Gastroesophageal sphincter (tissue), 4 donors: ENCODE measurements around the gene SLC35G6. TPM values are rescaled to one million over a fixed set of nuclear protein-coding genes. Genes with fewer than 3 reads are reported as not detected.
"Not testable (repeated sequence)": the region's sequence is repeated elsewhere in the genome, so short reads cannot be mapped to it uniquely, and the experiment has no call there.

ENCODE experiments used
- ATAC-seq: fragments of 150-250 bp; one replicate; pipeline ENCODE4 v1.9.1; 2016; ENCODE audit warnings: mild to moderate bottlenecking, moderate library complexity
- H3K27ac ChIP-seq, 4 donors: fragments of 200-600 bp; sonication (generic) in 3 of 4; 1 replicate in 3 of 4; 2 replicates in 1 of 4; pipeline ENCODE4 v1.5.1; 2016 to 2019
- H3K27me3 ChIP-seq: fragments of 200-600 bp; sonication (generic); one replicate; pipeline ENCODE4 v1.5.1; 2019
- H3K36me3 ChIP-seq, 2 donors: fragments of 200-600 bp; sonication (generic); one replicate each; pipeline ENCODE4 v1.5.1; 2019; ENCODE audit warnings: control low read depth in 1 of 2
- H3K4me1 ChIP-seq, 3 donors: fragments of 200-600 bp; sonication (generic); 1 replicate in 2 of 3; 2 replicates in 1 of 3; pipeline ENCODE4 v1.5.1; 2016 to 2019; ENCODE audit warnings: control low read depth in 2 of 3
- H3K4me3 ChIP-seq, 2 donors: fragments of 200-600 bp; sonication (generic); one replicate each; pipeline ENCODE4 v1.5.1; 2019; ENCODE audit warnings: mild to moderate bottlenecking in 1 of 2, moderate library complexity in 1 of 2
- H3K9me3 ChIP-seq, 3 donors: fragments of 200-600 bp; sonication (generic); one replicate each; pipeline ENCODE4 v1.5.1; 2017 to 2019; ENCODE audit warnings: control low read depth in 2 of 3
- CTCF ChIP-seq, 4 experiments: fragments of 200-600 bp in 2 of 4; fragments of 450-650 bp in 2 of 4; sonication (generic) in 1 of 4; IDR thresholded peaks; one replicate each; pipeline ENCODE4 v1.5.1; 2017 to 2019; ENCODE audit warnings: antibody characterized with exemption in 4 of 4, mild to moderate bottlenecking in 2 of 4, moderate library complexity in 2 of 4
- EP300 ChIP-seq: sonication (generic); formaldehyde crosslinking; IDR thresholded peaks from one replicate; pipeline ENCODE4 v1.6.1; 2017; ENCODE audit warnings: antibody characterized with exemption, mild to moderate bottlenecking
- POLR2A ChIP-seq, 2 donors: fragments of 450-650 bp; IDR thresholded peaks; one replicate each; pipeline ENCODE4 v1.6.1; 2017; ENCODE audit warnings: antibody characterized with exemption in 2 of 2, mild to moderate bottlenecking in 2 of 2, moderate library complexity in 1 of 2
- POLR2AphosphoS5 ChIP-seq: sonication (generic); formaldehyde crosslinking; IDR thresholded peaks from one replicate; pipeline ENCODE4 v1.6.1; 2017; ENCODE audit warnings: antibody characterized with exemption
- WGBS, 2 donors: methylation state at CpG; one replicate each; pipeline ENCODE4 v1.1.5; 2018; ENCODE audit warnings: low coverage in 1 of 2; 5-methylcytosine and 5-hydroxymethylcytosine counted together
- total RNA-seq, 4 donors: library from RNA; depleted of rRNA; stranded (reverse); fragments of >200 nt; gene quantifications; one replicate each; pipeline ENCODE4 v1.1.0, GENCODE V29; 2016

Gene SLC35G6
- total RNA-seq, 4 donors from 2014 or later = not detected

DNA sequence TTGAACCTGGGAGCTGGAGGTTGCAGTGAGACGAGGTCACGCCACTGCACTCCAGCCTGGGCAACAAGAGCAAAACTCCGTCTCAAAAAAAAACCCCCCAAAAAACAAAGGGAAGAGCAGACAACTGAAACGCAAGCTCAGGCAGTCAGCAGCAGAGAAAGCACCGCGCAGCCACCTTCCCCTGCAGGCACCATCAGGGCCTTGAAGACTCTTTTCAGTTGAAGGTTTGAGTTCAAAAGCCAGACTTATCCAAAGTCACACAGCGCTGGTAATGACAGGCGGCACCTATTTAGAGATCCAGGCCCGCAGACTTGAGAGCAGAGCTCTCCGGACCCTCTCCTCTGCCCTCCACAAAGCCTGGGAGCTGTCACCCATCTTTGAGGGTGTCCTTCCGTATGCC, 13.0 kb upstream of the SLC35G6 start:
- Histone ChIP-seq H3K9me3 (no peaks in the 10 kb centered on the region), H3K4me3 (no peak overlapping the region), H3K27ac (peak overlapping the region in 1 of 4 donors; percentile 10), H3K4me1 (peaks cover 2 to 77% (median 17%) of the 10 kb centered on the region in 3 donors), H3K36me3 (peaks cover 0 to 35% of the 10 kb centered on the region in 2 donors), H3K27me3 (no peaks in the 10 kb centered on the region)
- TF ChIP-seq POLR2AphosphoS5 (no peak), CTCF (IDR thresholded peaks at IDR 0.05) (no peak), POLR2A (IDR thresholded peaks at IDR 0.05) (no peak), EP300 (no peak)
- no peak for ATAC-seq
- 86 to 91% methylated on average over 5 to 11 of the region's 11 CpGs for WGBS, 2 donors

DNA sequence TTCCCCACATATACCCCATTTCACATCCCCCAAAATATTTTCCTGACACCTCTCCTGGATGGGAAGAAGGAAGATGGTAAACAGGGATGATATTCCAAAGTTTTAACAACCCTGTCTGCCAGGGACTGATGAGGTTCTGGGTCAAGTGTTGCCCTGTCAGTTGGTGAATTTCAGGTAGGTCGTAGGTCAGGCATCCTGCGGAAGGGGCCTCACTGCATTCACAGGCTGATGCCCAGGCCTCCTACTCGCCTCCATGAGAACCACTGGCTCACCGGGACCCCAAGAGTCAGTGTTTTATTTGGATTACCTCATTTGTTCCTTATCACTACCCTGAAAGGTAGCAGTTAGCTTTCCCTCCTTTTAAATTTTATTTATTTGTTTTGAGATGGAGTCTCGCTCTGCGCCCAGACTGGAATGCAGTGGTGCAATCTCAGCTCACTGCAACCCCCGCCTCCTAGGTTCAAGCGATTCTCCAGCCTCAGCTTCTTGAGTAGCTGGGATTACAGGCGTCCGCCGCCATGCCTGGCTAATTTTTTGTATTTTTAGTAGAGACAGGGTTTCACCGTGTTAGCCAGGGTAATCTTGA, 12.3 kb upstream of the SLC35G6 start:
- Histone ChIP-seq H3K4me3 (no peak overlapping the region), H3K4me1 (peaks cover 2 to 83% (median 17%) of the 10 kb centered on the region in 3 donors), H3K36me3 (peaks cover 0 to 29% of the 10 kb centered on the region in 2 donors), H3K27me3 (no peaks in the 10 kb centered on the region), H3K27ac (no peak overlapping the region), H3K9me3 (no peaks in the 10 kb centered on the region)
- 57 to 68% methylated on average over 1 to 12 of the region's 12 CpGs for WGBS, 2 donors
- no peak for TF ChIP-seq EP300
- TF ChIP-seq POLR2AphosphoS5 = no peak
- no peak for TF ChIP-seq POLR2A (IDR thresholded peaks at IDR 0.05)
- no peak for TF ChIP-seq CTCF (IDR thresholded peaks at IDR 0.05)
- no peak for ATAC-seq

GRCh38 chr17:7469843-7470242, 11.4 kb upstream of the SLC35G6 start:
- Histone ChIP-seq H3K27ac (peak overlapping the region in 1 of 4 donors; percentile 28), H3K4me1 (peaks cover 2 to 92% (median 17%) of the 10 kb centered on the region in 3 donors), H3K36me3 (peaks cover 0 to 20% of the 10 kb centered on the region in 2 donors)
- H3K4me3 ChIP-seq, H3K9me3 ChIP-seq, H3K27me3 ChIP-seq, ATAC-seq: not testable (repeated sequence)
- WGBS, 2 donors = 87 to 92% methylated on average over 3 to 12 of the region's 12 CpGs

DNA sequence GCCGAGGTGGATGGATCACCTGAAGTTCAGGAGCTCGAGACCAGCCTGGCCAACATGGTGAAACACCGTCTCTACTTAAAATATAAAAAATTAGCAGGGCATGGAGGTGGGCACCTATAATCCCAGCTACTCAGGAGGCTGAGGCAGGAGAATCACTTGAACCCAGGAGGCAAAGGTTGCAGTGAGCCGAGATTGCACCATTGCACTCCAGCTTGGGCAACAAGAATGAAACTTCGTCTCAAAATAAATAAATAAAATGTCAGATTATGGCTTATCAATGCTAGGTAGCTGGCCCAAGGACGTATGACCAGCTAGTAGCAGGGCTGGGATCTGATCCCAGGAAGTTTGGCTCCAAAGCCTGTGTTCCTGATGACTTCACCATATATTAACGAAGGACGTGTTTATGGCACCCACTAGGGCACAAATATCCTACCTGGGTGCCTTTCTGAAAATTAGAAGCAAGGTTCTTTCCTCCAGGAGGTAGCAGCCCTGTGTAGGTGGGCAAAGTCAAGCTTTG, 10.7 kb upstream of the SLC35G6 start:
- ATAC-seq, H3K4me3 ChIP-seq, H3K27me3 ChIP-seq, H3K9me3 ChIP-seq: not testable (repeated sequence)
- WGBS, 2 donors = 74 to 94% methylated on average over 3 to 8 of the region's 8 CpGs
- Histone ChIP-seq H3K4me1 (peaks cover 2 to 97% (median 24%) of the 10 kb centered on the region in 3 donors), H3K27ac (peak overlapping the region in 3 of 4 donors; percentile 1 to 33 (median 28)), H3K36me3 (peaks cover 0 to 15% of the 10 kb centered on the region in 2 donors)

GRCh38 chr17:7471729-7472128, 9.5 kb upstream of the SLC35G6 start:
- H3K9me3 ChIP-seq = no peaks in the 10 kb centered on the region
- ATAC-seq = no peak
- peaks cover 0 to 97% (median 26%) of the 10 kb centered on the region in 3 donors for H3K4me1 ChIP-seq
- TF ChIP-seq CTCF (IDR thresholded peaks at IDR 0.05) = no peak
- TF ChIP-seq POLR2AphosphoS5 = no peak
- no peak for TF ChIP-seq EP300
- TF ChIP-seq POLR2A (IDR thresholded peaks at IDR 0.05) = no peak
- WGBS, 2 donors = 86% methylated on average over 2 of the region's 2 CpGs; no CpG with 5 or more reads in 1 of the 2 donors
- peaks cover 0 to 3% of the 10 kb centered on the region in 2 donors for H3K36me3 ChIP-seq
- H3K27ac ChIP-seq = peak overlapping the region in 2 of 4 donors; percentile 4 to 28
- no peak overlapping the region for H3K4me3 ChIP-seq
- no peaks in the 10 kb centered on the region for H3K27me3 ChIP-seq

DNA sequence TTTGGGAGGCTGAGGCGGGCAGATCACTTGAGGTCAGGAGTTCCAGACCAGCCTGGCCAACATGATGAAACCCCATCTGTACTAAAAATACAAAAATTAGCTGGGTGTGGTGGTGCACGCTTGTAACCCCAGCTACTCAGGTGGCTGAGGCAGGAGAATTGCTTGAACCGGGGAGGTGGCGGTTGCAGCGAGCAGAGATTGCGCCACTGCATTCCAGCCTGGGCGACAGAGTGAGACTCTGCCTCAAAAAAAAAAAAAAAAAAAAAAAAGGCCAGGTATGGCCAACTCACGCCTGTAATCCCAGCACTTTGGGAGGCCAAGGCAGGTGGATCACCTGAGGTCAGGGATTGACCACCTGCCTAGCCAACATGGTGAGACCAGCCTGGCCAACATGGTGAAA, 6.5 kb upstream of the SLC35G6 start:
- peak overlapping the region in 3 of 4 donors; percentile 99 to 100 (median 100) for H3K27ac ChIP-seq
- H3K36me3 ChIP-seq, H3K4me3 ChIP-seq, ATAC-seq, H3K27me3 ChIP-seq, H3K9me3 ChIP-seq: not testable (repeated sequence)
- 84 to 98% methylated on average over 6 to 7 of the region's 8 CpGs for WGBS, 2 donors
- H3K4me1 ChIP-seq = peaks cover 4 to 89% (median 31%) of the 10 kb centered on the region in 3 donors
